NCI-H1694 (cell line): ENCODE measurements around the gene CD300LD.
"Not testable (repeated sequence)": the region's sequence is repeated elsewhere in the genome, so short reads cannot be mapped to it uniquely, and the experiment has no call there.

Experiments used
- DNase-seq: peaks from one replicate; lab custom pipeline; 2025; lab: John Stamatoyannopoulos, UW

Gene CD300LD

DNA sequence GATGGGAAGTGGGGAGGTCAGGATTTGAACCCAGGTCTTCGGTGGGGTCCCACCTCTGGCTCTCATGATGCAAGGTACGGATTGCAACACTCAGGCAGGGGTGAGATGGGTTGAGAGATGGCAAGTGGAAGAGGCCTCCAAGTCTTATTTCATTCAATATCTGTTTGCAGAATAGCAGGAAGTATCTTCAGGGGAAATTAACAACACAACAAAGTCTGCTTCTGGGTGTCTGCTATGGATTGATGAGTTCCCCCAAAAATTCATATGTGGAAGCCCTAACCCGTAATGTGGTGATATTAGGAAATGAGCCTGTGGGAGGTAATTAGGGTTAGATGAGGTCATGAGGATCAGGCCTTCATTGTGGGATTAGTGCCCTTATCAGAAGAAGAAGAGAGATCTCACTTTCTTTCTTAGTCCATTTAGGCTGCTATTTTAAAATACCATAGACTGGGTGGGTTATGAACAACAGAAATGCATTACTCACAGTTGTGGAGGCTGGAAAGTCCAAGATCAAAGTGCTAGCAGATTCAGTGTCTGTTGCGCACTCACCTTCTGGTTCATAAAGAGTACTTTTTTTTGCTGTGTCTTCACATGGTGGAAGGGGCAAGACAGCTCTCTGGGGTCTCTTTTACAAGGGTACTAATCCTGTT is 20.3 kb downstream of the CD300LD start:
- no peak for DNase-seq

DNA sequence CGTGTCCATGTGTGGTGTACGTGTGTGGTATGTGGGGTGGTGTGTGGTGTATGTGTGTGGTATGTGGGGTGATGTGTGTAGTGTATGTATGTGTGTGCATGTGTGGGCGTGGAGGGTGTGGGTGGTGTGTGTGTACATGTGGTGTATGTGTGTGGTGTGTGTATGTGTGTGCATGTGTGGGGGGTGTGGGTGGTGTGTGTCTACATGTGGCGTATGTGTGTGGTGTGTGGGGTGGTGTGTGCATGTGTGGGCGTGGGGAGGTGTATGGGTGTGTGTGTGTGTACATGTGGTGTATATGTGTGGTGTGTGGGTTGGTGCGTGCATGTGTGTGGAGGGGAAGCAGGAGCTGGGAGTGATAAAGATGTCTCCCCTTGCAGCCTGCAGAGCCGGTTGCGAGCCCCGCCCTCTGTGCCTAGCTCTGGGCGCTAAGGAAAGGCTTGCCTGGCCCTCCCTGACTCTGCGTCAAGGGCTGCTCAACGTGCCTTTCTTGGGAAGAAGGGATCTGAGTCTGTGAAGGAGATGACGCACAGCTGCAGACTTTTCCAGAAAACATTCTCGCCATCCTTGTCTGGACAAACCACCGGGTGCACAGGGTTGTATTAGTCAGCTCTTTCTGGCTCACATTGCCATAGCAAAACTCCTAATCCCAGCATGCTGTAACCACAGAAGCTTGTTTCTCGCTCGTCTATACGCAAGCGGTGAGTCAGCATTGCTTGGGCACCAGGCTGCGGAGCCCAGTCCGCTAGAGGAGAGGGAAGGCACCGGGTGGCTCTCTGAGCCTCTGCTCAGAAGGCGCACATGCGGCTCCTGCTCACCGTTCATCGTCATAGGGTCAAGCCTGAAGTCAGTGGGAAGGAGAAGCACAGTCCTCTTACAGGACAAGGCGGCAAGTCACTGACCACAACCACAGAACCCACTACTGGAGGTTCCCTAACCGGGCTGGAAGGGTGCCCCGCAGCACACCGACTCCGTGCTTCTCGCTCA is 22.8 kb downstream of the CD300LD start:
- no peak for DNase-seq

DNA sequence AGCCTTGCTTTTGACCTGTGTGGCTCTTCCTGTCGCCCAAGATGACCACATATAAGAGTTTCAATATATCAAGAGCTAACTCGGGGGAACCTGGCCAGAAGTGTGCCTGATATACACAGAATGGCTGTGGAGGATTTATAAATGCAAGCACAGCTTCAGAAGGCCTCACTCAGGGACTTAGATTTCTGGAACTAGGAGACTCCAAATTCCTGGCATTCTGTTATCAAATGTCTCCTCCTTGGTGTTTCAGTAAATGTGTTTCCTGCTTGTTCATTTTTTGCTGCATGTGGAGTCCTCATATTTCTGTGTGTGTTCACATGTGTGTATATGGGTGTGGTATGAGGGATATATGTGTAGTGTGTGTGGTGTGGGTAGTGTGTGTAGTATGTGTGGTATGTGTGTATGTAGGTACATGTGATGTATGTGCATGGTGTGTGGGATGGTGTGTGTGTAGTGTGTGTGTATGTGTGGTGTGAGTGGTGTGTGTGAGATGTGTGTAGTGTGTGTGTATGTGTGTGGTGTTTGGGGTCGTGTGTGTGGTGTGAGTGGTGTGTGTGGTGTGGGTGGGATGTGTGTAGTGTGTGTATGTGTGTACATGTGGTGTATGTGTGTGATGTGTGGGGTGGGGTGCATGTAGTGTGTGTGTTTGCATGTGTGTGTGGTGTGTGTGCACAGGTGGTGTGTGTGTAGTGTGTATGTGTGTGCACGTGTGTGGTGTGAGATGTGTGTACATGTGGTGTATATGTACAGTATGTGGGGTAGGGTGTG is 23.8 kb downstream of the CD300LD start:
- DNase-seq, result no peak

DNA sequence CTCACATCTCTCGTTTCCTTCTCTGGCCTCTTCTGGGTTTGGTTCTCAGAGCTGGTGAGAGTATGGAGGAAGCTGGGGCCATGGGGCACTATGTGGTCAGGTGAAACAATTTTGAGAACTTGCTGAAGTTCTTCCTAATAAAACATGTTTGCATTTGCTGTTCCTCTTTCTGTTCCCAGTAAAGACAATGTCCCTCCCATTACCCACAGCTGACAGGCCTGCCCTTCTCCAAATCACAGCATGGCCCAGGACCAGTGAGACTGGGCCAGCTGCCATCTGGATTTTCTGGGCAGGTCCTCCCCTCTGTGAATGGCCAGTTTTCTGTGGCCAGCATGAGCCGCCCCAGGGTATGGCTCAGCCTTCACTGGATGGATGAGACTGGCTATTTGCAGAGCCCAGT is 24.7 kb downstream of the CD300LD start, which contains the start of gene CD300H:
TSS of gene CD300H (minus strand) at position 113 of the 400 bp plus-strand sequence.
- DNase-seq, result no peak

DNA sequence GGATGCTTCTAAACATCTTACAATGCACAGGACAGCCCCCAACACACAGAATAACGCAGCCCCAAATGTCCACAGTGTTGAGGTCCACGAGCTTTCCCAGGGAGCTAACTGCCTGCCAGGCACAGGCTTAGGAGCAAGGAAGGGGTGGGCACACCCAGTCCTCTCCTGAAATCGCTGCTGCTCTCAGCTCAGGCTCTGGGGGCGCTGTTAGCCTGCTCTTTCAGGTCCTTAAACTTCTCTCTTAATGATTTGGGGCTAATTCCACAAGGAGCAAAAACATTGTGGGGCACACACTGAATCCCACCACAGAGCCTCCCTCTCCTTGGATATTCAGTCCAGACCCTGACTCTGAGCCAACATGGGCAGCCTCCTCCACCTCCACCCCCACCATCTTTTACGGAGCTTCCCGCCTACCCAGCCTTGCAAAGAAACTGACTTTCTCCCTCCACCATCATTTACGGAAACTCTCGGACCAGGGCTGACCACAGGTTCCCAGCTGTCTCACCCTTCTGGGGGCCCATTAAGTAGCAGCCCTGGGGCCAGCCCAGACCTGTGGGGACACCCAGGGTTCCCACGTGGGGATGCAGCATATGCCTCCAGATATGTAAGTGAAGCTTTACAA is 25.8 kb downstream of the CD300LD start:
- DNase-seq, result peak; percentile 56

DNA sequence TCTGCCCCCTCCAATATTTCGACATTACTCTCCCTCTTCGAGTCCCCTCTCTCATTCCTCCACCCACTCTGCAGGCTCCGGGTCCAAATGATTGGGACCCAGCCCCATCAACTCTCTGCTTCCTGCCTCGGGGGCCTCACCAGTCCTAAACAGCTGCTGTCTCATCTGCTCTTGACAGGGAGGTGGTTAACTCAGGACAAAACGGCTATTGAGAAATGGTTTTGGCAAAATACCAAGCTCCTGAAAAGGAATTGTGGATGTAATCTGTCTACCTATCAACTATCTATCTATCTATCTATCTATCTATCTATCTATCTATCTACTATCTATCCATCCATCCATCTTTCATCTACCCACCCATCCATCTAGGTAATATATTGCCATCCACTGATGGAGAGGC is 27.0 kb downstream of the CD300LD start:
- no peak for DNase-seq

DNA sequence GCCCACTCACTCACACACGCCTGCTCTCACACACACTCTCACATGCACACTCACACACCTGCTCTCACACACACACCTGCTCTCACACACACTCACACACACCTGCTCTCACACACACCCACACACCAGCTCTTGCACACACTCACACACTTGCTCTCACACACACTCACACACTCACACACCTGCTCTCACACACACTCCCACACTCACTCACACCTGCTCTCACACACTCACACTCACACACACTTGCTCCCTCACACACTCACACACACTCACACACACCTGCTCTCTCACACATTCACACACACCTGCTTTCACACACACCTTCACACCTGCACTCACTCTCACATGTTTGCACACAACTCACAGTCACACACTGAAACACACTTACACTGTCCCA is 28.7 kb downstream of the CD300LD start:
- no peak for DNase-seq

DNA sequence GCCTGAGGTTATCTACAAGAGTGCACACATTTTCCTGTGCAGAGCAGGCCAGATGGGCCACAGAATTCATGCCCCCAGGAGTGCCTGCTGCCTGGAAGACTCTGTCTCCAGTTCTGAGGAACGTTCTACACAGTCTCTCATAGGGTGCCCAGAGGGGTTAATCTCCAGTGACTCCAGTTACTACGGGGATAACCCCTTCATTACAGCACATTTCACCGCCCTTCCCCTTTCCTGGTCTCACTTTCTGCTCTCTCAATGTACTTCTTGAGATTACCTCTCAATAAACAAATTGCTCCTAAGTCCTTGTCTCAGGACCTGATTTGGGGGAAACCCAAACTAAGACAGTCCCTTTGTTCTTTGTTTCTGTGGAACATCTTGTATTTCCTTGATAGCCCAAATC is 30.5 kb downstream of the CD300LD start:
- DNase-seq, result no peak

DNA sequence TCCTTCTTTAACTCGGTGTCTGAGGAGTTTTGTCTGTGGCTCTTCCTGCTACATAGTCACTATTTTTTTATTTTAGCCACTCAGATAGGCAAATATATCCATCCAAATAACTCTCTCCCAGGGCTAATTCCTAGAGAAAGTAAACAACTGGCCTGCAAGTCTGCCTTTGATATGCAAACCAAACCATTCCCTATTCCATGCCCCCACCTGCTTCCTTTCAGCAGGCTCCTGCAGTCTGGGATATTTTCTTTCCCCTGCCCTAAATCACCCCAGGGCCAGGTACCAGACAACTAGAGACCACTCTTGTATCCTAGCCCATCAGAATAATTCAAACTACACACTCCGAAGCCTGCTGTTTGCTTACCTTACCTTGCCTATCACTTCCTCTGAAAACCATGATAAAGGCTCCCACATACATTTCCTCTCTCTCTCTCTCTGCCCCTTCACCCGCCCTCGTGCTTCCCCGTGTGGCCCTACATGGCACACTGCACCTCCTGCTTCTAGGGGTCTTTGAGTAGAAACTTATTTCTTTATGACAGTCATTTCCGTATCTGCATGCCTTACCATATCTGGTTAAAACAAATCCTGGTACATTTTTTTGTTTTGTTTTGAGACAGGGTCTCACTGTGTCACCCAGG is 33.1 kb downstream of the CD300LD start:
- DNase-seq, result no peak

DNA sequence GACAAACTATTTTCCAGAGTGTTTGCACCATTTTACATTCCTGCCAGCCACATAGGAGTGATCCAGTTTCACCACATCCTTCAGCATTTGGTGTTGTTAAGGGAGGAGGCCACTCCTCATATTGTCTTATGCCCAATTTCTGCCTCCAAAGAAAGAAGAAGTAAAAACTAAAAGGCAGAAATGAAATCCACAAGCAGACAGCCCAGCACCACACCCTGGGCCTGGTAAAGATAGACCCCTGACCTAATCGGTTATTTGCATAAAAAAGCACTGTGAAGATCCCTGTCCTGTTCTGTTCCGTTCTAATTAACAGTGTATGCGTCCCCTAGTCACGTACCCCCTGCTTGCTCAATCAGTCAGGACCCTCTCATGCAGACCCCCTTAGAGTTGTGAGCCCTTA is 33.7 kb downstream of the CD300LD start:
- not testable (repeated sequence) for DNase-seq

DNA sequence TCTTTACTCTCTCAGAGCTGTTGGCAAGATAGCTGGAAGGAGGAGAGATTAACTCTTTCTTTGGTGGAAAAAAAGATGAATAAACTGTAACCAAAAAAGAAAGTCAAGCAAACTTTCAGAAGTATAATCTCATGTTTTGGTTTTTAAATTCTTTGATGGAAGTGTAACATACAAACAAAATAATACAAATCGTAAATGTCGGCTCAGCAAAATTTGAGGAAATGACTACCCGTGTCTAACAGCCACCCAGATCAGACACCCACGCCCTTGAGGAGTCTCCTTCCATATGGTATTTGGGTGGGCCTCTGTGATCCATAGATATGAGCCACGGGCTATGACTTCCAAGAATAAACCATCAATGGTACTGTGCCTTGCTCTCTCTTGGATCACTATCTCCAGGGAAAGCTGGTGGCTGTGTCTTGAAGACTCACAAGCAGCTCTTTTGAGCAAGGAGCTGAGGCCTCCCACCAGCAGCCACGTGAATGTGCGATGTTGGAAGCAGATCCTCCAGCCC is 36.6 kb downstream of the CD300LD start:
- no peak for DNase-seq

DNA sequence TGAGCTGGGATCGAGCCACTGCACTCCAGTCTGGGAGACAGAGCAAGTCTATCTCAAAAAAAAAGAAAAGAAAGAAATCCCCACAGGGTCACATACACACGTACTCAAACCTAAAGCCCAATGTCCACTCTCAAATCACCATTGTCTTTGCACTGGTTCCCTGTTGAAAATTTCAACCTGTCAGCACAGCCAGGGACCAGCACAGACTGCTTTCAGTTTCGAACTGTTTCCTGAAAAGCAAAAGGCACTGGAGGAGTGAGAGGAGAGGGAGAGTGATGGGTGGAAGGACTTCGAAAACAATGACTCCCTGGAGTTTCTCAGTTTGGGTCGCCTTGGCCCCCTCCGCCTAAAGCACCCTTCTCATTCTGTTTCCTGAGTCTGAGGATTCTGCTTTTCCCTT is 37.2 kb downstream of the CD300LD start:
- no peak for DNase-seq

DNA sequence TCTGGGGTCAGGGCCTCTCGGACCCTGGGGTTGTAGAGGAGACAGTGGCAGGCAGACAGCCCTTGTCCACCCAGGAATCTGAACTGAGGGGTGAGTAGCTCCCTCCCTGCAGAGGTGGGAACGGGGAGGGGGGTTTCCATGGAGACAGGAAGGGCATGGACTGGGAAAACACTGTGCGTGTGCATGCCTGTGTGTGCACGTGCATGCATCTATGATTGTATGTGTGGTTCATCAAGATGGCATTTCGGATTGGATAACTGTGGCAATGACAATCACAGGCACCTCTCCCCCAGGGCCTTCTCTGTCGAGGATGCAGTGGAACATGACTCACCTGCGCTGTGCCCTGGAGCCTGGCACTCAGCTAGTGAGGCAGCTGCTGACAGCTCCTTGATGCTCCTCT is 40.0 kb downstream of the CD300LD start:
- no peak for DNase-seq

DNA sequence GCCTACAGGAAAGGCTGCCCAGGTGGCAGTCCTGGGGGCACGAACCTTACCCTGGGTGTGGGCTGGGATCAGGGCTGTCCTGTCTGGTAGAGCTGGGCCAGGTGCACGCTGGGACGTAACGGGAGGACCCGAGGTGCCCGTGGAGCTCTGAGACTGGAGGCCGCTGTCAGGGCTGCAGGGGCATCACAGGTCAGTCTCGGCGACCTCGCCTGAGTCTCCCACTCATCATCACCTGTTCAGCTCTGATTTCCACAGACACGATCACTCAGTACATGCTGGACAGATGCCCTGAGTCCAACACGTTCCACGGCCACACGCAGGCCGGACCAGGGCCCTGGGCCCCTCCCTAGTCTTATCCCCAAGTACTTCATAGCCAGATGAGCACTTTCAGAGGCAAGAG is 41.5 kb downstream of the CD300LD start:
- DNase-seq, result no peak

DNA sequence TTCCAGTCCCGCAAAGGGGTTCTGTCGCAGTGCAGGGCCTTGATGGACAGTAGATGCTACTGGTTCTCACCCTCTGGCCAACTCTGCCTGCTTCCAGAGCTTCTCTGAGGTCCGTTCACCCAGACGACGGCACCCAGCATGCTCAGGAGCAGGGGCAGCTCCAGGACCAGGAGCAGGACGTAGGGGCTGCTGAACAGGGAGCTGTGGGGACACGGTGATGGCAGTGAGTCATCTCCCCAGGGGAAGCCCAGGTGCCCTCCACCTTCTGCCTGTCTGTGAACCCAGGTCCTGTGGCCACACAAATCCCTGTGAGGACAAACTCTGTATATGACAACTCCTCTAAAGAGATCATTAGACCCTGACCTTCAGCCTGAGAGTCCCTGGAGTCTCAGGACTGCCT is 42.7 kb downstream of the CD300LD start:
- DNase-seq, result no peak

DNA sequence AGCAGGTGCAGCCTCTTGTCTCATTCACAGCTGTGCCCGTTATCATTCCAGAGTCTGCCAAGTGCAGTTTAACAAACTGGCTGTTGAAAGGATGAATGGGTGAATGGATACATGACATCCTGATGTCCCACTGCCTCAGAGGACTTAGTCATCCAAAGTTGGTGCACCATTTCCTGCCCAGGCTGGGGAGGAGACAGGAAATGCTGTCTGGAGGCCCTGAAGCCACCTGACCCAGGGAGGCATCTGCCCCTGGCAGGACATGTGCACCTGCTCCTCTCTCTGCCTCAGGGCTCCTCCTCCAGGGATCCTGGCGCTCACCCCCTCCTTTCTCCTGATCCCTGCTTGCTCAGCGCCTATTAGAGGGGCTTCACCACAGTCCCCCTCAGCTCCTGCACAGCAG is 44.3 kb downstream of the CD300LD start:
- no peak for DNase-seq

DNA sequence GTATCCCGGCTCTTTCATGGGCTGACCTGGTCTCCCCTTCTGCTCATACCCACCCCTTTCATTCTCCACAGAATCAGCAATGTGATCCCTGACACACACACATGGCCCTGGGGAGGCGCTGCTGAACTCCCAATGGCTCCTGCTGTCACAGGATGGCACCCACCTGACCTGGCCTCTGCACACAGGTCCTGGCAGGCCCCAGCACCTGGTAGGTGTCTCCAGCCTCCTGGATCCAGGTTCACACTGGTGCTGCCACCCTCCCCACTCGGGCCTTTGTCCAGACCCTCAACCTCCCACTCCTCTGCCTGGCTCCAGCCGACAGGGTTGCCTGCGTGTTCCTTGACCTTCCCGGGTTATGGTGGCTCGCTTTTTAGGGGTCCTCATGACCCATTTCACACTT is 44.8 kb downstream of the CD300LD start:
- no peak for DNase-seq

DNA sequence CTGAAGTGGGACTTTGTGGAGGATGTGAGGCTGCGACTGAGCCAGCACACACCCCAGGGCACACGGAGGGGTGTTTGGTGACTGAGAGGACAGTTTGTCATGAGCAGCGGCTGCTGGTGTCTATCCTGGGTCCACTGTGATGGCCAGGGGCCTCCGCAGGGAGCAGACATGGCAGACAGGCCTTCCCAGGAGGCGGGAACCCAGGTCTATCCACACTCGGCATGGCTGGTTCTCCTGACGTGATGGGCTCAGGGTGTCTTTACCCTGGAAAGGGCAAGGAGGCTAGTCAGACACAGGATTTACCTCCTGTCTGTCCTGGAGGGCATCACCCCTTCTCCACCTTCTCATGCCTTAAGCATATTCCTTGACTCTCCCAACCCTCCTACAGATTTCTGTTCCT is 45.5 kb downstream of the CD300LD start:
- DNase-seq, result no peak

DNA sequence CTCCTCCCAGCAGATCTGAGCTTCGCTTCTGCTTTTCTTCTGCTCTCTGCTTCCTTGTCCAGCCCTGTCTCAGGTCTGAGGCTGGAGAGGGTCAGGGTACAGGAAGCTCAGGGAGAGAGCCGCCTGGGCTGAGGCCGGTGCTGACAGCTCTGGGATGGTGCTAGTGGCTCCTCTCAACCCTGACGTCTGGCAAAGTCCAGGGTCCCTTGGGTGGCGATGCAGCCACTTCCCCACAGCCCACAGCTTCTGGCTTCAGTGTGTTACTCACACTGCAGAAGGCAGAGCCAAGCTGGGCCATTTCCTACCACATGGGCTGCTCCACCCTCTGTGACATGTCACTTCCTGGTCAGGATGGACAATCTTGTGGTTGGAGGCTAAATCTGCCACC is 46.2 kb downstream of the CD300LD start, which contains the start of gene CD300C:
TSS of gene CD300C (minus strand) at position 273 of the 388 bp plus-strand sequence. CDS start 333 bp downstream, outside the sequence.
- no peak for DNase-seq

DNA sequence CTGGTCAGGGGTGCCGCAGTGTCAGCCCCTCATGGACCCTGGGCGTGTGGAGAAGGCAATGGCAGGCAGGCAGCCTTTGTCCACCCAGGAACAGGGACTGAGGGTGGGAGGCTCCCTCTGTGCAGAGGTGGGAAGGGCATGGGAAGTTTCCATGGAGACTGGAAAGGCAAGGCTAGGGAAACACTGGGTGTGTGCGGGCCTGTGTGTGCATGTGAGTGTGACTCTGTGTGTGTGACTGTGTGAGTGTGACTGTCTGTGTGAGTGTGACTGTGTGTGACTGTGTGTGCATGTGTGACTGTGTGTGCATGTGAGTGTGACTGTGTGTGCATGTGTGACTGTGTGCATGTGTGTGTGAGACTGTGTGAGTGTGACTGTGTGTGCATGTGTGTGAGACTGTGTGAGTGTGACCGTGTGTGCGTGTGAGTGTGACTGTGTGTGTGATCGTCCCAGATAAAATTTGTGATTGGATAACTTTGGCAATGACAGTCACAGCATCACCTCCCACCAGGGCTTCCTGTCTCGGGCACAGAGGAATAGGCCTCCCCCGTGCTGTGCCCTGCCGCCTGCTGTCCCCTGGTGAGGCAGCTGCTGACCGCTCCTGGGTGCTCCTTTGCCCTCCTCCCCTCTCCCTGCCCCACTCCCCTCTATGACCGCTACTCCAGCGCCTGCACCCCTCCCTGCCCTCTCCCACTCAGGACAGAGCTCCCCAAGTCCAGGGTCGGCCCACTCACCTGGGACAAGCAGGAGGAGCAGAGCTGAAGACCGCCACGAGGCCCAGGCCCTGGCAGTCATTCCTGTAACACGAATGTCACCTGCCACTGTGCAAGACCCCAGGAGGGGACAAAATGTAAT is 46.9 kb downstream of the CD300LD start:
- no peak for DNase-seq
